ENCODE measurements around the gene APEH.

The APEH gene

GRCh38 chr3:49634736-49635135 lies 39.4 kb upstream of the APEH start:
- Histone ChIP-seq H4K20me1 (ENCODE audit: insufficient read depth) (no peaks in the 10 kb centered on the region), H3K79me2 (ENCODE audit: insufficient read depth, low read depth) (no peaks in the 10 kb centered on the region), H3K27ac (no peak overlapping the region), H2AFZ (ENCODE audit: low read depth) (no peak overlapping the region), H3K4me1 (ENCODE audit: low read depth, poor library complexity, severe bottlenecking) (no peaks in the 10 kb centered on the region), H3K4me3 (IDR thresholded peaks at IDR 0.05; ENCODE audit: insufficient read depth, low read depth, low read length) (no peak overlapping the region), H3K4me2 (no peak overlapping the region), H3K27me3 (ENCODE audit: insufficient read depth, low read depth) (no peaks in the 10 kb centered on the region), H3K36me3 (ENCODE audit: insufficient read depth) (no peaks in the 10 kb centered on the region), H3K9ac (no peak overlapping the region)
- TF ChIP-seq CTCF (conservative IDR thresholded peaks at IDR 0.05; ENCODE audit: low read depth, low read length), result no peak

- Histone ChIP-seq H3K9ac (no peak overlapping the region), H3K4me1 (ENCODE audit: low read depth, poor library complexity, severe bottlenecking) (no peaks in the 10 kb centered on the region), H3K27ac (no peak overlapping the region), H3K27me3 (ENCODE audit: insufficient read depth, low read depth) (no peaks in the 10 kb centered on the region), H3K79me2 (ENCODE audit: insufficient read depth, low read depth) (no peaks in the 10 kb centered on the region), H2AFZ (ENCODE audit: low read depth) (no peak overlapping the region), H3K36me3 (ENCODE audit: insufficient read depth) (no peaks in the 10 kb centered on the region), H4K20me1 (ENCODE audit: insufficient read depth) (no peaks in the 10 kb centered on the region), H3K4me3 (IDR thresholded peaks at IDR 0.05; ENCODE audit: insufficient read depth, low read depth, low read length) (no peak overlapping the region), H3K4me2 (no peak overlapping the region)
- TF ChIP-seq CTCF (conservative IDR thresholded peaks at IDR 0.05; ENCODE audit: low read depth, low read length), result no peak
Observed at GRCh38 chr3:49636883-49637609, 37.1 kb upstream of the APEH start.

- H3K36me3 ChIP-seq (ENCODE audit: insufficient read depth), result no peaks in the 10 kb centered on the region
- H3K4me2 ChIP-seq, result no peak overlapping the region
- H4K20me1 ChIP-seq (ENCODE audit: insufficient read depth), result no peaks in the 10 kb centered on the region
- no peak overlapping the region for H3K9ac ChIP-seq
- no peak overlapping the region for H3K4me3 ChIP-seq (IDR thresholded peaks at IDR 0.05; ENCODE audit: insufficient read depth, low read depth, low read length)
- H3K4me1 ChIP-seq (ENCODE audit: low read depth, poor library complexity, severe bottlenecking), result no peaks in the 10 kb centered on the region
- no peak for TF ChIP-seq CTCF (conservative IDR thresholded peaks at IDR 0.05; ENCODE audit: low read depth, low read length)
- no peak overlapping the region for H2AFZ ChIP-seq (ENCODE audit: low read depth)
- no peaks in the 10 kb centered on the region for H3K27me3 ChIP-seq (ENCODE audit: insufficient read depth, low read depth)
- H3K79me2 ChIP-seq (ENCODE audit: insufficient read depth, low read depth), result no peaks in the 10 kb centered on the region
- no peak overlapping the region for H3K27ac ChIP-seq
Observed at GRCh38 chr3:49638445-49638844, 35.7 kb upstream of the APEH start.

GRCh38 chr3:49639551-49639950 lies 34.6 kb upstream of the APEH start:
- H3K4me1 ChIP-seq (ENCODE audit: low read depth, poor library complexity, severe bottlenecking), result no peaks in the 10 kb centered on the region
- H3K27ac ChIP-seq, result no peak overlapping the region
- H3K27me3 ChIP-seq (ENCODE audit: insufficient read depth, low read depth), result no peaks in the 10 kb centered on the region
- no peak overlapping the region for H3K4me2 ChIP-seq
- no peak overlapping the region for H3K4me3 ChIP-seq (IDR thresholded peaks at IDR 0.05; ENCODE audit: insufficient read depth, low read depth, low read length)
- TF ChIP-seq CTCF (conservative IDR thresholded peaks at IDR 0.05; ENCODE audit: low read depth, low read length), result no peak
- no peaks in the 10 kb centered on the region for H4K20me1 ChIP-seq (ENCODE audit: insufficient read depth)
- no peak overlapping the region for H2AFZ ChIP-seq (ENCODE audit: low read depth)
- H3K9ac ChIP-seq, result no peak overlapping the region
- H3K36me3 ChIP-seq (ENCODE audit: insufficient read depth), result no peaks in the 10 kb centered on the region
- no peaks in the 10 kb centered on the region for H3K79me2 ChIP-seq (ENCODE audit: insufficient read depth, low read depth)

All from KMS-11 (cell line).